ENCODE data around the gene MKLN1. TPM values are rescaled to one million over a fixed set of nuclear protein-coding genes. Genes with fewer than 3 reads are reported as not detected.

Gene MKLN1
- total RNA-seq, 1 experiment from 2014 or later, result 34.3 TPM

DNA sequence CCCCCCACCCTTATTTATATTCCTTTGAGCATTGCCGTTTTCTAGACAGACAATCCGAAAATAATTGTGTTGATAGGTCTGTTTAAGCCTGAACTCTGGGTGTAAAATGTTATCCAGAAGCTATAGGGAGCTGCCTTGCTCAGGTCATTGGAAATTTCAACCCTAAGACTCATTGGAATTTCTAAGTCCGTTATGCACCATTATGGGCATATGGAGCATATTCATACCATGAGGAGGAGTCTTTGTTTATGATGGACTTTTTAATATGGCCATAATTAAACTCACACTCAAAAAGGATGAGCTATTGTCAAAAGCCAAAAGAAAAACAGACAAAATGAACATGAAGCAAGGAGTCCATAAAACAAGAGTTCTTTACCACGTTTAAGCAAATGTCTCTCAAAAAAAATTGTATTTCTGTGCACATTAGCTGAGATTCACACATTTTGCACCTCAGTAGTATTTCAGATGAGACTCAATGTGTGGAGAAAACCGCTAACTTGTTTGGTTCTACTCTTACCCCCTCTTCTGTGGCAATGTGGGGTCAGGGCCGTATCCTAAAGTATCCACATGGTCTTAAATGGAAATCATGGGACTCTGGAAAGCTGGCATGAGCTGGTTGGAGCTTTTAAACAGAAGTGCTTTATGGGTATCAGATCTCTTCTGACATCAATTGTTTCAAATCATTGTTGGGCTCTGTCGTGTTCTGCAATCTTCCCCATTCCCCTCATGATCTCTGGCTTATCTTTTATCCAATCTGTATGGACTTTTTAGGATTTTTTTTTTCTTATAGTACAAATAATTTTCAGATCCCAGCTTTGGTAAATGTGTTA lies 168.2 kb downstream of the MKLN1 start:
- no CpG with 5 or more reads among the region's 7 CpGs for WGBS (ENCODE audit: extremely low coverage, insufficient read length, low lambda C conversion rate)
- no peaks in the 10 kb centered on the region for H3K23me2 ChIP-seq (ENCODE audit: insufficient read length, low read depth, low read length, poor library complexity, severe bottlenecking)
- no peak overlapping the region for H3T11ph ChIP-seq (ENCODE audit: low read length)
- no peaks in the 10 kb centered on the region for H4K20me1 ChIP-seq (ENCODE audit: control insufficient read depth, insufficient read depth, insufficient read length)
- no peak overlapping the region for H2BK120ac ChIP-seq (ENCODE audit: low read depth, low read length, poor library complexity, severe bottlenecking)
- Mint-ChIP-seq H3K27me3 (ENCODE audit: low read depth) (no peaks in the 10 kb centered on the region; the same call in none of the 2 replicates), H3K27ac (peak overlapping the region in 1 of 3 experiments; percentile 94; a peak in 1 of 7 replicates), H3K36me3 (ENCODE audit: insufficient read depth in 1 of 3, low read depth in 3 of 3) (peaks cover 9 to 36% (median 24%) of the 10 kb centered on the region in 3 experiments; a peak in 5 of 7 replicates), H3K4me1 (no peaks in the 10 kb centered on the region; a peak in 1 of 4 replicates), H3K9me3 (no peaks in the 10 kb centered on the region), H3K4me3 (no peak overlapping the region)
- no peak for TF ChIP-seq CTCF (conservative IDR thresholded peaks at IDR 0.05)
- H3K23ac ChIP-seq (ENCODE audit: insufficient read length, low read depth, low read length), result no peak overlapping the region
- no peak overlapping the region for H3K4me2 ChIP-seq (ENCODE audit: insufficient read depth, insufficient read length, low read length)
- H2AFZ ChIP-seq (ENCODE audit: low read length), result no peak overlapping the region
- H3K4ac ChIP-seq (ENCODE audit: low read depth, low read length), result no peak overlapping the region
- H3K56ac ChIP-seq (ENCODE audit: insufficient read length, low read depth, low read length), result no peak overlapping the region
- H3K27me3 ChIP-seq (ENCODE audit: insufficient read depth, low read length), result no peaks in the 10 kb centered on the region
- no peaks in the 10 kb centered on the region for H3K79me1 ChIP-seq (ENCODE audit: insufficient read depth, low read depth, low read length, poor library complexity, severe bottlenecking)
- no peak overlapping the region for H2BK20ac ChIP-seq (ENCODE audit: low read depth, low read length, poor library complexity, severe bottlenecking)
- no peak overlapping the region for H2BK5ac ChIP-seq (ENCODE audit: insufficient read length, low read length)
- no peaks in the 10 kb centered on the region for H3K4me1 ChIP-seq (ENCODE audit: insufficient read depth, low read length)
- no peak overlapping the region for H3K9ac ChIP-seq (ENCODE audit: extremely low read depth, insufficient read length, low read length)
- H2BK12ac ChIP-seq (ENCODE audit: insufficient read length, low read depth, low read length), result no peak overlapping the region
- DNase-seq, result no peak
- H3K14ac ChIP-seq (ENCODE audit: insufficient read depth, low read length), result no peak overlapping the region
- H3K79me2 ChIP-seq (ENCODE audit: insufficient read depth, low read length), result no peaks in the 10 kb centered on the region
- no peak overlapping the region for H2BK15ac ChIP-seq (ENCODE audit: low read depth, low read length)
- no peak overlapping the region for H4K8ac ChIP-seq (replicated peaks; ENCODE audit: insufficient read length, low read depth, low read length)
- H3K27ac ChIP-seq (ENCODE audit: insufficient read length, low read depth, low read length), result no peak overlapping the region
- no peak overlapping the region for H3K18ac ChIP-seq (ENCODE audit: insufficient read length, low read depth, low read length)
- no peaks in the 10 kb centered on the region for H3K9me3 ChIP-seq (ENCODE audit: control insufficient read depth, low read depth, low read length)
- H4K5ac ChIP-seq (ENCODE audit: insufficient read length, low read depth, low read length), result no peak overlapping the region
- no peak overlapping the region for H4K91ac ChIP-seq (ENCODE audit: insufficient read length, low read depth, low read length)
- no peak overlapping the region for H2AK5ac ChIP-seq (ENCODE audit: insufficient read length, low read length)
